Lower leg skin (tissue), 4 donors: ENCODE data around the gene AGGF1. TPM values are rescaled to one million over a fixed set of nuclear protein-coding genes. Genes with fewer than 3 reads are reported as not detected.

ENCODE experiments used
- DNase-seq, 2 donors: peaks; one replicate each; pipeline ENCODE4 v3.0.0-alpha.2; 2019; ENCODE audit warnings: low spot score in 2 of 2
- H3K4me3 ChIP-seq: fragments of 200-600 bp; sonication (generic); 2 replicates; pipeline ENCODE4 v1.5.1; 2017; ENCODE audit warnings: mild to moderate bottlenecking, low read depth; ENCODE audit not compliant: poor library complexity, severe bottlenecking
- POLR2A ChIP-seq, 2 donors: fragments of 450-650 bp; IDR thresholded peaks; one replicate each; pipeline ENCODE4 v1.6.1; 2016 to 2017; ENCODE audit warnings: antibody characterized with exemption in 2 of 2, mild to moderate bottlenecking in 1 of 2, moderate library complexity in 1 of 2
- WGBS, 2 donors: methylation state at CpG; one replicate each; pipeline ENCODE4 v1.1.5; 2018; 5-methylcytosine and 5-hydroxymethylcytosine counted together
- intact Hi-C: fragments of 100-400 bp; cut with DNase I; formaldehyde crosslinking; loops from one replicate; pipeline ENCODE4 v1.15.0; 2023; ENCODE audit warnings: low total_unique reads
- total RNA-seq, 4 donors: library from RNA; depleted of rRNA; stranded (reverse); fragments of >200 nt; gene quantifications; one replicate each; pipeline ENCODE4 v1.1.0, GENCODE V29; 2016
- TF ChIP-seq, protein P1 (sequence below), 3 donors: fragments of 450-650 bp; IDR thresholded peaks; one replicate each; pipeline ENCODE4 v1.5.1; 2016; ENCODE audit warnings: antibody characterized with exemption in 3 of 3, mild to moderate bottlenecking in 3 of 3, moderate library complexity in 2 of 3

Gene AGGF1
- total RNA-seq, 4 donors from 2014 or later, result 15.0 to 25.0 (median 22.4) TPM

DNA sequence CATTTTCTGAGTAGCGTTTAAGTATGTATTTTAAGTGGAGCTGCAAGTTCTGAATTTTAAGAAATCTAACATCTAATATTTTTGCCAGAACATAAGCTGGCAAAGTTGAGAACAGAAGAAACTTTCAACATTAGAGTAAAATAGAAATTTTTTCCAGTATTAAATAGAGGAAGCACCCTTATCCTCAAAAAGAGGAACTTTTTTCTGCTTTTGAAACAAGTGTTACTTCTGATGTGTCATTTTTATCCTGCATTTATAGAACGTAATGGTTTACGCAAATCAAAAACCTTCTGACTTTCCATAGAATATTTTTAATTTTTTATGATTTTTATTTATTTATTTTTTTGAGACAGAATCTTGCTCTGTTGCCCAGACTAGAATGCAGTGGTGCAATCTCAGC is 35.1 kb downstream of the AGGF1 start:
- no peak overlapping the region for H3K4me3 ChIP-seq
- TF ChIP-seq, protein P1, sequence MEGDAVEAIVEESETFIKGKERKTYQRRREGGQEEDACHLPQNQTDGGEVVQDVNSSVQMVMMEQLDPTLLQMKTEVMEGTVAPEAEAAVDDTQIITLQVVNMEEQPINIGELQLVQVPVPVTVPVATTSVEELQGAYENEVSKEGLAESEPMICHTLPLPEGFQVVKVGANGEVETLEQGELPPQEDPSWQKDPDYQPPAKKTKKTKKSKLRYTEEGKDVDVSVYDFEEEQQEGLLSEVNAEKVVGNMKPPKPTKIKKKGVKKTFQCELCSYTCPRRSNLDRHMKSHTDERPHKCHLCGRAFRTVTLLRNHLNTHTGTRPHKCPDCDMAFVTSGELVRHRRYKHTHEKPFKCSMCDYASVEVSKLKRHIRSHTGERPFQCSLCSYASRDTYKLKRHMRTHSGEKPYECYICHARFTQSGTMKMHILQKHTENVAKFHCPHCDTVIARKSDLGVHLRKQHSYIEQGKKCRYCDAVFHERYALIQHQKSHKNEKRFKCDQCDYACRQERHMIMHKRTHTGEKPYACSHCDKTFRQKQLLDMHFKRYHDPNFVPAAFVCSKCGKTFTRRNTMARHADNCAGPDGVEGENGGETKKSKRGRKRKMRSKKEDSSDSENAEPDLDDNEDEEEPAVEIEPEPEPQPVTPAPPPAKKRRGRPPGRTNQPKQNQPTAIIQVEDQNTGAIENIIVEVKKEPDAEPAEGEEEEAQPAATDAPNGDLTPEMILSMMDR (IDR thresholded peaks at IDR 0.05), result no peak
- no peak for TF ChIP-seq POLR2A (IDR thresholded peaks at IDR 0.05)
- DNase-seq, result no peak
- intact Hi-C loops, result loop anchor here (10.0 kb wide), 1 partner anchor 1230 kb away; the partner anchor contains the start of gene AP3B1
- 89% methylated on average over 3 of the region's 3 CpGs for WGBS, 2 donors

DNA sequence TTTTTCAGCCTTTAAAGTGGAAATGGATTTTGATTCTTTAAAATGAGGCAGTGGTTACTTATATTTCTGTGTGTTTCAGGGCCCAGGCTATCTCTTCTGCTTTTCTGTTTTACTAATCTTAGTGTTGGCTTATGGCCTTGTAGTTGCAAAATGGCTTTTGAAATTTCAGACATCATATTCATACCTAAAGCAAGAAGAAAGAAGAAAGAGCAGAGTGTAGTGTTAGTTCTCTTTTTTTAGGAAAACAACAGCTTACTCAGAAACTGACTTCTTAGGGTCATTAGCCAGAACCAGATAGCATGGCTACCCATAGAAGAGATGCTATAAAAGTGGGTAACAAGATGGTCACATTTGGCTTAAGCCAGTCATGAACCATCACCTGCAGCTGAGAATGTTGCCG is 36.0 kb downstream of the AGGF1 start:
- intact Hi-C loops, result loop anchor here (10.0 kb wide), 1 partner anchor 1229 kb away; the partner anchor contains the start of gene AP3B1
- TF ChIP-seq, protein P1 (IDR thresholded peaks at IDR 0.05), result no peak
- no peak for TF ChIP-seq POLR2A (IDR thresholded peaks at IDR 0.05)
- H3K4me3 ChIP-seq, result no peak overlapping the region
- no peak for DNase-seq
- WGBS, 2 donors, result 91 to 97% methylated on average over 1 of the region's 1 CpG

DNA sequence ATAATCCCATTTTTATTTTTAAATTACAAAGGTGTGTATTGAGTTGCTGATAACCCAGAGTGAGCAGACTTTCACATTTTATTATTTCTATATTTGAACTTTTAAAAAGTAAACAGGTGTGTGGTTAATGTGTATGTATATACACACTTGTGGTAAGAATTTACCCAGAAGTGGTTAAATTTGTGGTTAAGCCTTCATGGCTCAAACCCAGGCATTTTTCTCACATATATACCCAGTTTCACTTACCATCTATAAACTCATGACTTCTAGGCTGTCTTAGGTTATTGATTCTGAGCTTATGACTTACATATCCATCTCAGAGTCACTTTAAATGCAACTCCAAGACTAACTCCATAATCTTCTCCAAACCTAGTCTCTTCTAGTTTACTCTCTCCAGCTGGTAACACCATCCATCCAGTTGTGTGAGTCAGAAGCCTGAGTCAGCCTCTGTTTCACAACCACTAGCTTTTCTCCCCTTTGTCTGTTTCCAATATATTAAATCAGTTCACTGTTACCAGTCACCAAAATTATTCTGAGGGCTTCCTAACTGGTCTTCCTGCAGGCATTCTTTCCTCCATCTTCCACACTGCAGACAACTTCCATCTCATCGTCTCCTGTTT is 36.7 kb downstream of the AGGF1 start:
- no peak overlapping the region for H3K4me3 ChIP-seq
- TF ChIP-seq, protein P1 (IDR thresholded peaks at IDR 0.05), result no peak
- WGBS, 2 donors, result 63 to 71% methylated on average over 1 of the region's 1 CpG
- DNase-seq, result no peak
- intact Hi-C loops, result loop anchor here (10.0 kb wide), 1 partner anchor 1228 kb away; the partner anchor contains the start of gene AP3B1

DNA sequence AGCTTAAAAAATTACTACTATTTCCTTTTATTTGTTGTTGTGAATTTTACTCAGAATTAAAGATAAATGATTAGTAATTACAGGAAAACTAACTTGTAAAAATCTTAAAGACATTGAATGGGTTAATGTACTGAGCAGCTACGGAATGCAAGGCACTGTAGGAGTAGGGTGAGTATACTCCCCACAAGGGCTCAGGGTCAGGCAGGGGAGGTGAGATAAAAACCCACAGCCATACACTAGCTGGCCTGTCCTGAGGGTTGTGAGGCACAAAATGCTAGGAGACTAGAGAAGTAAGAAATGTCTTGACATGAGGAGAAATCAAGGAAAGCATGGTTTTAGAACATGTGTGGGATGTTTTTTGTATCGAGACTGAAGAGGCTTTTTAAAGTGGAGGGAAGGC is 43.5 kb downstream of the AGGF1 start:
- WGBS, 2 donors, result 80 to 87% methylated on average over 2 of the region's 2 CpGs
- no peak for TF ChIP-seq POLR2A (IDR thresholded peaks at IDR 0.05)
- TF ChIP-seq, protein P1 (IDR thresholded peaks at IDR 0.05), result no peak
- DNase-seq, result no peak
- no peak overlapping the region for H3K4me3 ChIP-seq
- intact Hi-C loops, result loop anchor here (10.0 kb wide), 1 partner anchor 421 kb away; the partner anchor contains the start of gene WDR41

DNA sequence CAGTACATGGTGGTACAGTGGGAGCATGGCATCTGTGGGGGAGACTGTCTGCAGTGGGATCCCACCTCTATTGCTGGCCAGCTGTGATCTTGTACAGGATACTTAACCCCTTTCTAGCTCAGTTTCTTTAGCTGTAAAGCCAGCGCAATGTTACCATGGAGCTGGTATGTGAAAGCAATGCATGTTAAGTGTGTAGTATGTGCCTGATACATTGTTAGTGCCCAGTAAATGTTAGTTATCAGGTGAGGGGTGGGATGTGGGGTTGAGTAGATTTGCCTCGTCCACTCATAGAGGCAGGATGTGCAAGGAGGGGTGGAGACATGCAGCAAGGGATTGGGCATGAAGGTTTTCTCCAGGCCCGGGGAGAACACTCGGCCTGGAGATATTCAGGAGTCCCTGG is 44.5 kb downstream of the AGGF1 start:
- TF ChIP-seq, protein P1 (IDR thresholded peaks at IDR 0.05), result no peak
- no peak for TF ChIP-seq POLR2A (IDR thresholded peaks at IDR 0.05)
- no peak for DNase-seq
- WGBS, 2 donors, result 89 to 93% methylated on average over 4 of the region's 4 CpGs
- intact Hi-C loops, result loop anchor here (10.0 kb wide), 1 partner anchor 420 kb away; the partner anchor contains the start of gene WDR41
- H3K4me3 ChIP-seq, result no peak overlapping the region
